GM19438 (cell line): ENCODE results near the gene COBL.

Source experiments
- ATAC-seq: cut with Tn5 transposase; IDR thresholded peaks from one replicate; pipeline ENCODE4 v1.9.1; 2021; ENCODE audit warnings: low read depth; ENCODE audit not compliant: unreplicated experiment

Gene COBL

DNA sequence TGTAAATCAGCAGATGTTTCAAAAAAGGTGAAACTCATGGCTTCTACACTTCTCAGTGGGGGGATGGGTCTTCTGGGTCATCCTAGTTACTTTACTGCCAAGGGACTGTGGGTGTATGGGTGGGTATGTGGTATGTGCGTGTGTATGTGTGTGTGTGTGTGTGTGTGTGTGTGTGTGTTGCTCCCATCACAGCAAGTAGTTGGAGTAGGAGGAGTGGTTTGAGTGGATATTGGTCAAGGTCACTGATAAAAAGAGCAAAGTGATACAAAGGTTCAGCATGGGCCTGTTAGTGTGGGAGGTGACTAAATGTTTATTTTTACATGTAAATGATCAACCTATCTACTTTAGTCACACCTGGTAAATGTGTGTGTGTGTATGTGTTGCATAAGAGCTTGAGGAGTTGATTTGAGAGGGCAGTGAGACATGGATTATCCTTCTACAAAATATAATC lies 11.8 kb upstream of the COBL start:
- no peak for ATAC-seq

DNA sequence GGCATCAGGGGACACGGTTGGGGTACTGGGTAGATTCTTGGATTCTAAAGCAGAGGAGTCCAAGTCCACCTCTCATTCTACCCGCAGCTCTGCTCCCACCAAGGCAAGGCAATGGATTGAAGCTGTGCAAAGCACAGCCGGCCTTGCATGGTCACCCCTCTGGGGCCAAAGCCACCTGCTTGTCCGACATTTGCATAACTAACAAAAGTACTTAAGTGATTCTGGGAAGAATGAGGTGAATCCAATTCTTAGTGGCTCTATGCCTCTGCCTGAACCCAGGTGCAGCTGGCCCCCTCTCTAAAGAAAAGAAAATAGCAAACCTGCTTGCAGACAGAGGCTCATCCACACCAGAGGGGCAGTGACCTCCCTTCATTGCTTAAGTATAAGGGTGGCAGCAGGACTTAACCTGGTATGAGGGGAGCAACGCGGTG lies 10.7 kb upstream of the COBL start:
- ATAC-seq: no peak

DNA sequence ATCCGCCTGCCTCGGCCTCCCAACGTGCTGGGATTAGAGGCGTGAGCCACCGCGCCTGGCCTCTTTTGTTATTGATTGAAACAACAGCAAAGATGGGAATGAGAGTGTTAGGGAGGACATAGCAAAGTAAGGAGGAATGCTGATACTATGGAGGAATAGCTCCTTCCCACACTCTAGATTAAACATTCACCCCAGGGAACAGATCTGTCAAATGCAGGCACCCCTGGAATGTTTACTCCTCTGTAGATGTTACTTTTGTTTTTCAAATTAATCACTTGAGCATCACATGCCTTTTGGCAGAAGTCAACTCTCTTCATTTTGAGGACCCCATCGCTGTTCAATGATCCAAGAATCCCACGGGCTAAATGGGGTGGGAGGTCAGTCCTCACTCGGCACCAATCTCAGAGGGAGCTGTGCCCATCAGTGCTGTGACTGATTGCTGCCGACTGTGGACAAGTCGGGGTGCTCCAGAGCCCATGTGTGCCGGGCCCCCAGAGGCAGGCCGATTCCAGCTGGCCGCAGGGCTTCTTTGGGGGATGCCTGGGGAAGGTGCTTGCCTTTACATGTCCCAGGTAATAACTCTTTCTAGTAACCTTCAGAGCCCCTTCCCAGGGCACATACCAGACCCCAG lies 10.2 kb upstream of the COBL start:
- ATAC-seq: no peak

DNA sequence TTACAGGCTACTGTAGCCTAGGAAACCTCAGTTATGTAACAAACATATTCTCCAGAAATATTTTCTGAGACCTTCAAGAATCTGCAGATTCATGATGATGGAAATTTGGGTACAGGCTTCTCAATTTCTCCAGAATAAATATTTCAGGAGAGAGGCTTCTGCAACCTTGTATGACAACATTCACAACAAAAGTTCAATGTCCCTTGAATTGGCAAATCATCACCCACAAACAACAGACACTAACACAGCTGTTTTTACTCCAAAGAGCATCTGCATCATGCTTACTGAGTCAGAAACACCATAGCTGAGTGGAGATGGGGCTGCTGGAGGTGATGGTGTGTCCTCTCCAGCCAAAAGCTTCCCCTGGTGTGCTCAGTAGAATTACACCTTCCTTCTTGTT lies 9.3 kb upstream of the COBL start:
- no peak for ATAC-seq

DNA sequence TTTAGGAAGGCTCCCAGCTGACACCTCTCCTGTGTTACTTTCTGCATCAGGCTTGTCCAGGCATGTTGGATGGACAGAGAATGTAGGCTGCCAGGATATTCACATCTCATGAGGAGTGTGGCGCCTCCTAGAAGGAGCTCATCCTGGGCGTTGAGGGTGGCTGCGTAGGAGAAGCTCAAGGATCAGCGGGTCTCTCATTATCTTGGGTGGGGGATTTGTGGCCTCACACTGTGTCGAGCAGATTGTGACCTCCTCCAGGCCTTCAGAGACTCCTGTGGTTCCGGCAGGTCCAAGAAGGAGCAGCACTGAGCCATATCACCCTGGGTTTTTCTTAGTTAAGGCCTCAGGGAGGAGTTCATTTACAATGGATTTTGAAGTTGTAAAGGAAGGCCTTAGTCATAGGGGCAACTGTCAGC lies 8.7 kb upstream of the COBL start:
- no peak for ATAC-seq

DNA sequence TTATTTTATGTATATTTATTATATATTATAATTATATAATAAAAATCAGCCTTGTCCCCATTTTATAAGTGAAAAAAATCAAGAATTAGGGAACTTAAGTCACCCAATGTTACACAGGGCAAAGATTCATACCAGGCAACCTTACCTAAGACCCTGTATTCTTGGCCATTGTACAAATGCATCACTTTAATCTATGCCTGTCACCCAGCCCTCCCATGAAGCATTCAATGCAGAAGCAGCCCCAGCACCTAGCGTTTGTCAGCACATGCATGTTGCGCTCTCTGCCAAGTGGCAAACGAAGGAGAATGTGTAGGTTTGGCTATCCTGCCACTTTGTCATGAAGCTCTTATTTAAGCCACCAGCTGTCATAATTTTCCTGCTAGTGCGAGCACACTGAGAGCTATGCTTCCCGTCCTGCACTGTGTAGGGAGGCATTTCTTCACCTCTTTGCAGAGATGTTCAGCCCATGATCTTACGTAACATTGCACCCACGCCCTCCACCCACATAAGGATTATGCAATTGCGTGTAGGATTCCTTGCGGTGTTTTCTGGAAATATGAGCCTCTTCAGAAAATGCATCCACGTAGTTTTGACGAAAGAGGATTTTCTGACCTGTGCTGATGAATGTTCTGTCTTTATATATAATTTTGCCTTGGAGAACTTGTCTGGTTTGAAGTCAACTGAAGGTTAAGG lies 7.7 kb upstream of the COBL start:
- ATAC-seq: no peak

DNA sequence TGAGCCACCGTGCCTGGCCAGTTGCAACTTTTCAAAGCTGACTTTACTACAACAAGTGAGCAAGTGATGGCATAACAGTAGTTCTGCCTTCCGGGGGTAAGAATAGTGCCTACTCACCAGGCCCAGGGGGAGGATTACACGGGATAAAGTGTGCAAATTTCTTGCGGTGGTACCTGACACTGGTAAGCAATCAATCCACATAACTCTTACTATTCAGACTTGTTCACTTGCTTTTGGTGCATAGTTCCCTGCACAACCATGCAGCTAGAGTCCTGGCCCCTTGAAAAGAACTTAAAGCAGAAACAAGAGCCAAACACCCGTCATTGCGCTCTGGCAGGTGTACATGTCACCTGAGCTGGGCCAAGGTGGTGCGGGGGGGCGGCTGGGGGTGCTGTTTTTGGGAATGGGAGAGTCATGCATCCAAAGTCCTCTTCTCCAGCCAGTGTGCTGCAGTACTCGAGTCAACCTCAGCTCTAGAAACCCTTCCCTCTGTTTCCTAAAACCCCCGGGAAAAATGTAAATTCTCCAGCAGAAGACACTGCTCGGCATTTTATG lies 5.4 kb upstream of the COBL start:
- no peak for ATAC-seq

DNA sequence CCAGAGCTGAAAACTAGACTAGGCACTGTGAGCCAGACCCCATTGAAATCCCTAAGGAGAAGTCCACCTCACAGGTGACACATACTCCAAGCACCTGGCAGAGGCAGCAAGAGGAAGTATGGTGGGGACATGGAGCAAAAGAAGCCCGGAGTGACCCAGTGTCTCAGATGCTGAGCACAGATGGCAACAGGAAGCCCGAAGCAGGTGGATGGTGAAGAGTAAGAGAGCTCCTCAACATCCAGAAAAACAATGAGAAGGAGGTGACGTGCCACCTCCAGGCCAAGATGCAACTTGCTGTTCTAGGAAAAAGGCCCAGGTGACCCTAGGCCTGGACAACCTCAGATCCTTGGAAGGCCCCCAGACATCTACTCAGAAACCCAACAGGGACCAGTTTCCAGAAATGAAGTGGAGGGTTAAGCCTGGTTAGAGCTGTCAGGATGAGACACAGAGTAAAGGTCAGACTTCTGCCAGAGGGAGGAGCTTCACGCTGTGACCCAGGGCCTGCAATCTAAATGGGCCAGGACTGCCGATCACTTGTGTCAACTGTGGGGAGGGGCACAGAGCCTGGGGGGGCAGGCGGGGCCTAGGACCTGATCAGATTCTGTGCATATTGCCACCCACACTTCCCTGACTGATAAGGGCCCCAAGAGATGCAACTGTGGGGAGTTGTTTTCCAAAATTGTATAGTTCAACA lies 2.4 kb upstream of the COBL start:
- no peak for ATAC-seq

DNA sequence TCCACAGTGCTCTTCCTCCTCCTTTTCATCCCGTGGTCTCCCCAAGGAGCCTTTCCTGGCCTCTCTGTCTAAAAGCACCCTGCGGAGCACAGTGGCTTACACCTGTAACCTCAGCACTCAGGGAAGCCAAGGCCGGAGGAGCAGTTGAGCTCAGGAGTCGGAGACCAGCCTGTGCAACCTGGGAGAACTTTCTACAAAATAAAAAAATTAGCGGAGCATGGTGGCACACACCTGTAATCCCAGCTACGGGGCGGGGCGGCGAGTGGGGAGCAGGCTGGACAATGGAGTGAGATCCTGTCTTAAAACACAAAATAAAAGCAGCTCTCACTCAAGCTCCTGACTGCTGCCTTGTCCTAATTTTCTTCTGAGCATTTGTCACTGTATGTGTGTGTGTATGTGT lies 1.4 kb upstream of the COBL start:
- no peak for ATAC-seq

DNA sequence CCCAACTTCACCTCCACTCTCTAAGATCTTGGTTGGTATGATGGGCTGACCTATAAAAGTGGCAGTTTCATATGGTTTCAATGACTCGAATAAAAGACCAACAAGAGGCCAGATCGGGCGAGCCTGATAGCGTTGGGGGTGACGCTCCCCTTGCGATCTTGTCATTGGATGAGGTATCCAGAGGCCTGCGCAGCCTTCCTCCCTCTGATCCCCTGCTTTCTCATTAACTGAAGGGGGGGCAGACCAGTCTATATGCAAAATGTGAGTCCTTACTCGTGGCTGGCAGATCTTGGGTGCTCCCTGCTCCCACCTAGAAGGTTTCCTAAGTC lies 937 bp upstream of the COBL start:
- ATAC-seq: no peak

DNA sequence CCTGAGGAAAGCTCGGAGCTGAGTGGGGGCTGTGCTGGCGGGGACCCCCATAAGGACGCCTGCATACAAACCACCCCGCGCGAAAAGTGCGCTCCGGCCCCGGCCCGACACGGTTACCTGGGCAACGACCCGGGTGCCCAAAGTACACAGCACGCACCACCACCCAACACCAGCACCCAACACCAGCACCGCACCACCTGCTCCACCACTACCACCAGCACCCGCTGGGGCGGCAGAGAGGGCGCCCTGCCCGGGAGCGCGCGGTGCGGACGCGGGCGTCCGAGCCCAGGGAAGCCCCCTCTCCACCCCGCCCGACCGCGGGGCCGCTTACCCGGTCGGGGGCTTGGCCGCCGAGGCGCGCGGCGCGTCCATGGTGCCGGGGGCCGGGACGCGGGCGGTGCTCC lies 345 bp downstream of the COBL start:
- ATAC-seq: no peak

DNA sequence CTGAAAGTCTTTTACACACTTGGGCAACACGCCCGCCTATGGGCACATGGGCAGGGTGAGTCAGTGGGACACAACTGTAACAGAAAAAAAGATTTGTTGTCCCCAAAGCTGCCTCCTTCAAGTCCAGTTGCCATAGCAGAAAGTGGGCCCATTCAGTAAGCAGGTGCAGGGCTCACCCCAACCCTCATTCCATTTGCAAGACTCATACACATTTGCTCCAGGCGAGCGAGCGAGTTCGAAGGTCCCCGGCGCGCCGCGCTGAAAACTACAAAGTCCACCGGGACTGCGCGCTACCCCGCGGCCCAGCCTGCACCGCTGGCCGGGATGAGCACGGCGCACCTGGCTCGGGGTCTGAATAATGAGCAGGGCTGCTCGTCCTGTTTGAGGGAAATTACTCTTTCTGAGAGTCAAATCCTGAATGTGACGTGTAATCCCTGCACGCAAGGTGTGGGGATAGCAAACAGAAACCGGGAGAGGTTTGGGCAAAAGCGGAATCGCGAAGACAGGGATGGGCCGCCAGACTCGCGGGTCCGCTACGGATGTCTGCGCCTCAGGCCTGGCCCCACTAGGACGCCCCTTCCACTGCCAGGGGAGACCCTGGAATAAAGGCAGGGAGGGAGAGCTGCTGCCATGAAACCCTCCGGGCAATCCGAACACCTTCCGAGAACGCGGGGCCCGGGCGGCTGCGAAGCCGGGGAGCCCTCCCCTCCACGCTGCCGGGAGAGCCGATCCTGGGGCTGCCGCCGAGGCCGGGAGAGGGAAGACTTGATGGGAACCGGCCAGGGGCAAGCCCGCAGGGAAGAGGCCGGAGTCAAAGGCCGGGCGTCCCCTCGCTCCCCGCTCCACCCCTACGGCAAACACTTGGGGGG lies 982 bp downstream of the COBL start:
- no peak for ATAC-seq

DNA sequence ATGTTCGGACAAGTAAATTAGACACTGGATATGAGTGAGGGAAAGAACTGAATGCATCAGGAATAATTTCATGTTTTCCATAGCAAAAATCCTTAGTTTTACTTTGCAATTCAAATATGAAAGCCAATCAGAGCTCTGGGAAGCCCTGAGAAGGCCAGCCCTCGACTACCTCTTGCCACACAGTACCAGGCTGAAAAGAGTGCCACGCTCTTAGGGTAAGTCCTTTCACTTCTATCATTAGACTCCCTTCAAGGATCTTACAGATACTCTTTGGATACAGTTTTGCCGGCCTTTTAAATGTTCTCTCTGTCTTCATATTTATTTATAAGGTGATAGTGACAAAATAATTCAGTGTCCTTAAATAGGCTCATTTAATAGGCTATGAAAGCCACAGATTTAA lies 1.9 kb downstream of the COBL start:
- ATAC-seq: no peak

DNA sequence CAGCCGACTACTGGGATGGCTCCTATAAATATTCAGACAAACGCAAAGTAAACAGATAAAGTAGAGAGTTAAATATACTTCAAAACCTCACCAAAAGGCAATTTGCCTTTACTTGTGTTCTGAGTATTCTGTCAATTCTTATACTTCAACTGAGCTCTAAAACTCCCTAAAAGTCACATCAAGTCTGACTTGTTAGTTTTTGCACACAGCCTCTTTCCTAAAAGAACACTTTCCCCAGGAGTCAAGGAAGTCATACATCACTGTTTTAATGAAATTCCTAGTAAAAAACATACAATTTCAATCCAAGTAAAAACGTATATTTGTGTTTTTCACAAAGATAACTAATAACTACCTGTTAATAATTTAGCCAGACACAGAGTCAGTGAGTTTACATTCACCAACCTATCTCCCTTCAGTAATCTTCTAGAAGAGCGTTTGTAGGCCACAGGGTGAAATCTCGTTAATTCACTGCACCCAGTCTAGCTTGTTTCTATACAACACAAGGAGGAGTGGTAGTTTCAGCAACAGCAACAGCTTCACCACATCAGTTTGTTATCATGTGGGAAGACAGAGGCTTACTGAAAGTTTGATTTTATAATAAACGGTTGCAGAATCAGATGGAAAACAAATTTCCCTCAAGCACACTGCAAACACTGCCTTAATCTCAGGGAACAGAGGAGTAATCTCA lies 2.7 kb downstream of the COBL start:
- no peak for ATAC-seq

DNA sequence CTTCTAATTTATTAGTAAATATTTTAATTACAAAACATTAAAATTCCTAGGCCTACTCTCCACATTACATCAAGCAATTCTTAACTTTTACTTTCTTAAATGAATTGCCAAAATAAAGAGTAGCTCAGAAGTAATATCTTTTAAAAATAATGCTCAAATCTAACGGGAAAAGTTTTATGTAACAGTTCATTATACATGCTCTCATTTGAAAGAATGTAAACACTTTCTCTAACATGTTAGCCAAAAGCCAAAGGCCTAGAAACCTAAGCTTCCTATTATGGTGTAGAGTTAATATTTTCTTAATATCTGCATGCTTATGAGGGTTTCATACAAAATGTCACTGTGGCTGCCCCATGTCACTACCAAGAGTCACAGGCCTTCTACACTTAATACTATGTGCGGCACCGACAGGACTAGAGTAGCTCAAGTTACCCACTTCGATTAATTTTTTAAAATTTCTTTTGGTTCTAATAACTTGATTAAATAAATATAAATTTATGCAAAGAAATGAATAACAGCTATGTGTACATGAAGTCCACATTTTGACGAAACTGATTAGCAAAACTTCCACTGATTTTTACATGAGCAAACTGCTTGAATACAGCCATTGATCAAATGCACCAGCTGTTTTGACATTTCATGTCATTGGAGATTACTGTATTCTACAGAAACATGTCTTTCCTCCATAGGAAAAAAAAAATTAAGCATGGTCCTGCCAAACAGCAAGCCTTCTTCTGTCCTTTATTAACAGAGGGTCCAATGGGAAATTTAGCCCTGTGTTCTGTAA lies 3.5 kb downstream of the COBL start:
- no peak for ATAC-seq

DNA sequence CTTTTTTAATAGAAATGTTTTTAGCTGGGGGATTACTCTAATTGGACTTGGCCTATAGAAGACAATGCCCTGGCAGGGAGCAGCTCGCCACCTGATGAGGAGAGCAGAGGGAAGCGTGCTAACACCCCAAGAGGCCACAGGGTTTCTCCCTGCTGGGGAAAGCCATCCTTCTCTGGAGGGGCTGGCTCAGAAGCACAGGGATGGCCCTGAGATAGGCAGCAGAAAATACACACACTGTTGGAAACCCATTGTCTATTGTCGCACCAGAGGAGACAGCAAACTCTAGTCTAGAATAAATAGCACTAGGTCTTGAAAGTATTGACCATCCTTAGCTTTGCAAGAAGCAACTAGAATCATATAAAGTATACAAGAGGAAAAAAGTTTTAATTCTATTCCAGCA lies 5.4 kb downstream of the COBL start:
- no peak for ATAC-seq

DNA sequence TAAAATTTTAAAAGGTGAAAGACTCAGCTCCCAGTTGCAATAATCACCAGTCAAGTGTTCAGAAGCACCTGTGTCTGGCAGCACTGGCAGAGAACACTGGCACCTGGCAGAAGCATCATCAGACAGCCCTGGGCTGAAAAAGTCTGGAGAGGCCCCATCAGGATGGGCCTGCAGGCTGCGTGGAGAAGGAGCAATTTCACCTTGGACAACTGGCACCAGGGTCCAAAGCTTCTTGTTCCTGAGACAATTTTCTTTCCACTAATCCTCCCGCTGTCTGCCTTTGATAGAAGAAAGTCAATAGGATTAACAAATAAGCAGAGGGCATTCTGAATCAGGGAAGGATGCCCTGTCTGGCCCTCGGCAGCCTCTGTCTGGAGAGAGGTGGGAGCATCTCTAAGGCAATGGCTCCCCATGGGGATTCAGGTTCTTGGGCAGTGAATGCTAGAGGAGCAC lies 6.5 kb downstream of the COBL start:
- ATAC-seq: no peak

DNA sequence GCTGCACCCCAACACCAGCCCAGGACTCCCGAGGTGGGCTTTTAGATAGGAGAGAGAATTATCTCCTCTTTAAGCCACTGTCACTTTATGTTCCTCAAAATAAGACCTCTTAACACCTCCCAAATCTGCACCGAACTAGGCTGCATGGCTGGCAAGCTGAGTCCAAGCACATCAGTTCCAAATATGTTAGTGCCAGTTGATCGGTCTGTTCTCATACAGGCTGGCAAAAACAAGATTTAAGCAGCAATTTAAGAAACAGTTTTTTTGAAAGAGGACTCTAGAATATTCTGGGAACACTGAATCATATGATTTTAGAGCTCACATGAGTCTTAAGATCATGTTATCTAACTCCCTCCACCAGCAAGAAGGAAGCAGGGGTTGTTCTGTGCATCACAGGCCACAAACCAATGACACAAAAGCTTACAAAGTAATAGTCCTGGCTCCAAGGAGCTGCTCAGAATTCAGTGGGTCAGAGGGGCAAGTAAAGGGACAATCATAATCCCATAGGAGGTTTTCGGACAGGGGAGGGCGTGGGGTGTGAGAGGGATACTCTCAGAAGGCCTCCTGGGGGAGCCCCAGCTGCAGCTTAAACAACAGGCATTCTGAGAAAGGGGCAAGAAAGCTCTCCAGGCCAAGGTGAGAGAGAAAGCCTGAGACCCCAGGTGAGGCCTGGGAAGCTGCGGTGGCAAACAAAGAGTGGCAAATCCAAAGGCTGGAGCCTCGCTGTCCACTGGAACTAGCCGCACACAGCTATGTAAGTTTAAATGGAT lies 7.1 kb downstream of the COBL start:
- no peak for ATAC-seq

DNA sequence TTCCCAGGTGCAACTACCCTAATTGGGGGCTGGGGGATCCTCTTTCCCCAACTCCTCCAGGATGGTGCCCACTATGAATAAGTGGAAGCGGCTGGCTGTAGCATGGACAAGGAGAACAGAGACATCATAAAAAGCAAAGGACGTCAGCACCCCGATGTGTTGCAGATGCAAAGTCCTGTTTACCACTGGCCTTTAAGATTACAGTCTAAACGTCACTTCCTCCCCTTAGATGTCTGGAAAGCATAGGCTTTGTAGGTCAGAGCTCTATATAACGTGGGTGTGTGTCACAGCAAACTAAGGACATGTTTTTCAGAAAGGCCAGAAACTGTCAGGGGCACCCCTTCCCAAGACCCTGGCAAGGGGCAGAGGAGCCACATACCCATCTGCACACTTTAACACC lies 7.9 kb downstream of the COBL start:
- ATAC-seq: no peak
